ENCODE data around the gene MR1. TPM values are rescaled to one million over a fixed set of nuclear protein-coding genes. Genes with fewer than 3 reads are reported as not detected.

The MR1 gene
- total and polyA plus RNA-seq, 2 donors from 2014 or later: 15.2 to 29.3 TPM

- Histone ChIP-seq H3K4me1 (ENCODE audit: control insufficient read depth in 2 of 3, insufficient read depth in 2 of 3, low read depth in 1 of 3, low read length in 3 of 3) (peaks cover 3 to 8% (median 6%) of the 10 kb centered on the region in 3 donors), H3K9me3 (ENCODE audit: control insufficient read depth in 2 of 3, insufficient read depth in 1 of 3, low read length in 3 of 3) (no peaks in the 10 kb centered on the region), H3K36me3 (ENCODE audit: control insufficient read depth in 2 of 3, insufficient read depth in 3 of 3, low read length in 3 of 3) (no peaks in the 10 kb centered on the region), H3K27me3 (ENCODE audit: control insufficient read depth, insufficient read depth, low read length) (no peaks in the 10 kb centered on the region), H3K4me3 (ENCODE audit: low read length in 3 of 3) (no peak overlapping the region), H3K9ac (ENCODE audit: low read length in 3 of 3) (no peak overlapping the region), H3K27ac (ENCODE audit: low read depth in 2 of 2, low read length in 2 of 2) (peak overlapping the region in 1 of 2 donors; percentile 16)
- intact Hi-C loops (cut with DNase I): no loop called here
- no peak for FAIRE-seq
- DNase-seq: peak in 4 of 5 donors; percentile 56 to 70 (median 65)
- TF ChIP-seq CTCF (IDR thresholded peaks at IDR 0.05; ENCODE audit: borderline replicate concordance, extremely low read depth, insufficient read depth): no peak
Observed at GRCh38 chr1:181097242-181097641, 63.5 kb downstream of the MR1 start.

- no peaks in the 10 kb centered on the region for H3K9me3 ChIP-seq (ENCODE audit: control insufficient read depth in 2 of 3, insufficient read depth in 1 of 3, low read length in 3 of 3)
- no peaks in the 10 kb centered on the region for H3K27me3 ChIP-seq (ENCODE audit: control insufficient read depth, insufficient read depth, low read length)
- intact Hi-C loops (cut with DNase I): no loop called here
- H3K9ac ChIP-seq (ENCODE audit: low read length in 3 of 3): no peak overlapping the region
- H3K4me1 ChIP-seq (ENCODE audit: control insufficient read depth in 2 of 3, insufficient read depth in 2 of 3, low read depth in 1 of 3, low read length in 3 of 3): peaks cover 3 to 11% (median 6%) of the 10 kb centered on the region in 3 donors
- DNase-seq (no peak), FAIRE-seq (no peak)
- no peak overlapping the region for H3K4me3 ChIP-seq (ENCODE audit: low read length in 3 of 3)
- no peak overlapping the region for H3K27ac ChIP-seq (ENCODE audit: low read depth in 2 of 2, low read length in 2 of 2)
- no peaks in the 10 kb centered on the region for H3K36me3 ChIP-seq (ENCODE audit: control insufficient read depth in 2 of 3, insufficient read depth in 3 of 3, low read length in 3 of 3)
- no peak for TF ChIP-seq CTCF (IDR thresholded peaks at IDR 0.05; ENCODE audit: borderline replicate concordance, extremely low read depth, insufficient read depth)
Observed at GRCh38 chr1:181099152-181100014, 65.6 kb downstream of the MR1 start.

GRCh38 chr1:181100015-181100905 lies 66.5 kb downstream of the MR1 start:
- FAIRE-seq (no peak), DNase-seq (peak in 1 of 5 donors; percentile 35)
- no peaks in the 10 kb centered on the region for H3K36me3 ChIP-seq (ENCODE audit: control insufficient read depth in 2 of 3, insufficient read depth in 3 of 3, low read length in 3 of 3)
- no peak overlapping the region for H3K9ac ChIP-seq (ENCODE audit: low read length in 3 of 3)
- intact Hi-C loops (cut with DNase I): no loop called here
- TF ChIP-seq CTCF (IDR thresholded peaks at IDR 0.05; ENCODE audit: borderline replicate concordance, extremely low read depth, insufficient read depth): no peak
- H3K9me3 ChIP-seq (ENCODE audit: control insufficient read depth in 2 of 3, insufficient read depth in 1 of 3, low read length in 3 of 3): no peaks in the 10 kb centered on the region
- no peaks in the 10 kb centered on the region for H3K27me3 ChIP-seq (ENCODE audit: control insufficient read depth, insufficient read depth, low read length)
- H3K4me3 ChIP-seq (ENCODE audit: low read length in 3 of 3): no peak overlapping the region
- H3K27ac ChIP-seq (ENCODE audit: low read depth in 2 of 2, low read length in 2 of 2): no peak overlapping the region
- peaks cover 3 to 14% (median 6%) of the 10 kb centered on the region in 3 donors for H3K4me1 ChIP-seq (ENCODE audit: control insufficient read depth in 2 of 3, insufficient read depth in 2 of 3, low read depth in 1 of 3, low read length in 3 of 3)
